Adipose tissue (tissue), 3 donors: ENCODE results near the gene TAS2R38. TPM values are rescaled to one million over a fixed set of nuclear protein-coding genes. Genes with fewer than 3 reads are reported as not detected.

ENCODE experiments used
- H3K27ac ChIP-seq: one replicate; pipeline ENCODE4 v1.5.1; 2013; ENCODE audit warnings: low read depth, low read length
- WGBS, 3 donors: extraction: QIAGEN DNeasy Blood & Tissue Kit; methylation state at CpG; one replicate each; pipeline ENCODE4 v1.1.7; 2013; 5-methylcytosine and 5-hydroxymethylcytosine counted together
- polyA plus RNA-seq, 3 donors: library from polyadenylated mRNA; stranded (reverse); fragments of 200-250 nt; gene quantifications; one replicate each; pipeline ENCODE4 v1.2.3, GENCODE V29; 2013
- donor health status: healthy with polysubstance abuse.
- donor health status: Bipolar disorder and iron deficiency.
- donor health status: healthy.

The TAS2R38 gene
- polyA plus RNA-seq, 3 donors, result not detected

DNA sequence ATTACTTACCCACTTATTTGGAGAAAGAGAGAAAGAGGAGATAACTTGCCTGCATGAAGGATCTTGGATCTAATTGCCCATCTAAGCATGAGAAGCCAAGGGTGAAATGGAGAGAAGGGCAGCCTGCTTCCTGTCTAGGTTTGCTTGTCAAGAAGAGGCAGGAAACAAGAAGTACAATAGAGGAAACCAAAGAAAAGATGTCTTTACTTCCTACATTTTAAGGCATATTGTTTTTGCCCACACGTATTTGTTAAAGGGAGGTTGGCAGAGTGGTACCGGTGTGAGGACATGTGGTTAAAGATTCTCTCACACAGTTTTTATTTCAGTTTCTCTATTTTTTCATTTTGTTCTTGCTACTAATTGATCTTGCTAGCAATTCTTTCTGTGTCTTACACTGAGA is 6.0 kb upstream of the TAS2R38 start:
- no peak overlapping the region for H3K27ac ChIP-seq
- WGBS, 3 donors, result 45 to 80% (median 46%) methylated on average over 2 of the region's 2 CpGs

DNA sequence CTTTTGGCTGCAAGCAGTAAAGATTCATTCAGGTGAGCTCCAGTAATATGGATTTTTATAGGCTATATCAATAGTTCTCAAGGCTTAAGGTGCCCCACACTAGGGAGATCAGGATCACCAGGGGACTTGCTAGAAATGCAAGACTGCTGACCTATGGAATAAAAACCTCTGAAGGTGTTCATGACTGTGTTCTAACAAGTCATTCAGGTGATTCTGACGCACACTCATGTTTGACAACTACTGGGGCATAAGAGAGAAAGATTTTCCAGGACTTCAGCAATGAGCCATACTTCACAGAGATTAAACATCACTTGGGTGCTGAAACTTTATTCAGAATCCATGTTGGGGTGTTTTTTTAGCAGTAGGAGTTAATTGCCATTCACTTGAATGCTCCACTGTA is 4.8 kb upstream of the TAS2R38 start:
- no peak overlapping the region for H3K27ac ChIP-seq
- WGBS, 3 donors, result 82 to 91% (median 89%) methylated on average over 1 of the region's 1 CpG

GRCh38 chr7:141976524-141977245 is 3.1 kb upstream of the TAS2R38 start:
- H3K27ac ChIP-seq, result no peak overlapping the region
- WGBS, 3 donors, result 35 to 45% (median 44%) methylated on average over 11 of the region's 11 CpGs

GRCh38 chr7:141975806-141976523 is 2.4 kb upstream of the TAS2R38 start:
- WGBS, 3 donors, result 12% methylated on average over 21 of the region's 21 CpGs
- H3K27ac ChIP-seq, result no peak overlapping the region

DNA sequence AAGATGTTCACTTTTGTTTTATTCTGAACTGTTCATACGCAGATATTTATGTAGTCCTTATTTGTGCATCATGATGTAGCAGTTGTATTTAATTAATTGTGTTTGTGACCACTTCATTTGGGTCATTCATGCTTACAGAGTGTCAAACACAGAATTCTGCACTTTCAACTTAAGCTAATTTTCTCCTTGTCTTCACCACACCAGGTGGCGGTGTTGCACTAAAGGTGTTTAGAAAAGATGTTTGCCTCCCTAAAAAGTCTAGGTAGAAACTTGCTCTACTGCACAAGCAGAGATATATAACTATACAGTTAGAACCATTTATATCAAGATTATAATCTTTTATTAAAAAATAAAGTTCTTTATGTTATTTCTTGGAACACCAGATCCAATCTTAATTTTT is 1.3 kb upstream of the TAS2R38 start:
- no peak overlapping the region for H3K27ac ChIP-seq
- WGBS, 3 donors, result 69 to 84% (median 81%) methylated on average over 2 of the region's 2 CpGs

DNA sequence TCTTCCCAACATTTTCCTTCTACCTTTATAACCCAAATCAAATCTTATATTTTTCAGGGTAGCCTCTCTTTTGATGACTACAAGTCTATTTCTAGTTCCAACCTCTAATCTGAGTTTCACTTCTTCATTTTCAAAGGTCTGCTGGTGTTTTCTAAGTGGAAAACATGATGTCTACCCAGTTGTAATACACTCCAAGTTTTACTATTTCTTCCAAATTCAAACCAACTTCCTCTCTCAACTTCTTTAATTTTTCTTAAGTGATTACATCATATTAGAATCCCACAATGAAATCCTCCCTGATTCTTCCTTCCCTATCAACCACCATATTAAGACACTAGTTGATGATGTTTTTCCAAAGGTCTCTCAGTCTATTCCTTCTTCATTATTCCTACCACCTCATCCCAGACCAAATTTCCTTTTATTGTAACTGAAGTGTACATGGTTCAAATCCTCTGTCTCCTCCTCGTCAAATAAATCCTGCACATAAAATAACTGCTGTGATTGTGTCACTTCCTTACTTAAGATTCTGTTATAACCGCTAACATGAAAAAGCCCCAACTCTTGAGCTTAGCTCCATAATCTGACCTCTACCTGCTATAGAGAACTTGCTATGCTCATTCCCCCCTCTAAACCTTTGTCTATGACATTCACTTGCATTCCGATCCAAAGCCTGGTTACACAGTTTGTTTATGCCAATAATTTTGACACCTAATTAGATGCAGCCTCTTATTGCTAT is 12.7 kb downstream of the TAS2R38 start:
- 63 to 86% (median 64%) methylated on average over 3 of the region's 3 CpGs for WGBS, 3 donors
- H3K27ac ChIP-seq, result no peak overlapping the region

- 36 to 70% (median 38%) methylated on average over 3 of the region's 3 CpGs for WGBS, 3 donors
- H3K27ac ChIP-seq, result no peak overlapping the region
These were observed 17.5 kb downstream of the TAS2R38 start for GRCh38 chr7:141956084-141956483.

- 85 to 89% (median 87%) methylated on average over 1 of the region's 1 CpG for WGBS, 3 donors
- no peak overlapping the region for H3K27ac ChIP-seq
These were observed 19.2 kb downstream of the TAS2R38 start for GRCh38 chr7:141954334-141954733.

GRCh38 chr7:141952461-141952860 is 21.1 kb downstream of the TAS2R38 start:
- no peak overlapping the region for H3K27ac ChIP-seq
- 80 to 89% (median 86%) methylated on average over 1 of the region's 1 CpG for WGBS, 3 donors

DNA sequence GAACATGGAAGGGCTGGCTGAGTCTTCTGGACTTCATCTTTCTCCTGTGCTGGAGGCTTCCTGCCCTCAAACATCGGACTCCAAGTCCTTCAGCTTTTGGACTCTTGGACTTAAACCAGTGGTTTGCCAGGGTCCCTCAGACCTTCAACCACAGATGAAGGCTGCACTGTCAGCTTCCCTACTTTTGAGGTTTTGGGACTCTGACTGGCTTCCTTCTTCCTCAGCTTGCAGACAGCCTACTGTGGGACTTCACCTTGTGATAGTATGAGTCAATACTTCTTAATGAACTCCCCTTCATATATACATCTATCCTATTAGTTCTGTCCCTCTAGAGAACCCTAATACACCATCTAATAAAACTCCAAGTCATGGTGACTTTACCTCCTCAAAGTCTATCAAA is 22.8 kb downstream of the TAS2R38 start:
- WGBS, 3 donors, result 47 to 86% (median 54%) methylated on average over 1 of the region's 1 CpG
- no peak overlapping the region for H3K27ac ChIP-seq

- no peak overlapping the region for H3K27ac ChIP-seq
- WGBS, 3 donors, result 84 to 88% (median 87%) methylated on average over 3 of the region's 3 CpGs
These were observed 23.7 kb downstream of the TAS2R38 start for GRCh38 chr7:141949911-141950310.

DNA sequence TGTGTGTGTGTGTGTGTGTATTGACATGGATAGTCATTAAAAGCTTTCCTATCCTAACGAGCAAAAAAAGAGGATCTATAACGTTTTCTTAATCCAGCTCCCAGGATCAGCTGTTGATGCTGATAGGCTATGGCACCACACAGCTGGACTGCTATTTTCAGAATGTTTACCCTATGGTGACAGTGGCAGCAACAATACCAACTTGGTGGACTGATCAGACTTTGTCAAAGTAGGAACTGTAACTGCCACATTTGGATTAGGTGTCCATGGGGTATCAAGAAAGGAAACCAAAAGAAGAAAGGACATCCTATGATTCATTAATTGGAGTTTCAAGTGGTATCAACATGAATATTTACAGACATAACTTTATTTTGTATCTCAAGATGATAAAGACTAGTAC is 24.1 kb downstream of the TAS2R38 start:
- 36 to 47% (median 40%) methylated on average over 2 of the region's 2 CpGs for WGBS, 3 donors
- no peak overlapping the region for H3K27ac ChIP-seq

DNA sequence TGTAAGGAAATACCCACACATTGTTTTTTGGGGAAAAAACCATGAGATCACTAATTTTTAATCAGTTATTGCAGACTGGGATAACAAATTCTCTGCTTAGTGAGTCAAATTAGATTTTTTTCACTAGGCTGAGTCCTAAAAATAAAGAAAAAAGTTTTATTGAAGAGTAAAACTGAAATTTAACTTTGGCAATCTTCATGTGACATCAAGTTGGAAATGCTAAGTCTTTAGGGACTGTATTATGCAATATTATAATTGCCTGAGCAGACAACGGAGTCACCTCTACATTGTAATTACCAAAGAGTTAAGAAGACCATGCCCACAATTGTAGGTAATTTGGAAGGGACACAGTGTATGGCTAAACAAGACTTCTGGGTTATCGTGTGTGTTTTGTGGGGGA is 24.6 kb downstream of the TAS2R38 start:
- H3K27ac ChIP-seq, result no peak overlapping the region
- 64 to 87% (median 65%) methylated on average over 2 of the region's 2 CpGs for WGBS, 3 donors

DNA sequence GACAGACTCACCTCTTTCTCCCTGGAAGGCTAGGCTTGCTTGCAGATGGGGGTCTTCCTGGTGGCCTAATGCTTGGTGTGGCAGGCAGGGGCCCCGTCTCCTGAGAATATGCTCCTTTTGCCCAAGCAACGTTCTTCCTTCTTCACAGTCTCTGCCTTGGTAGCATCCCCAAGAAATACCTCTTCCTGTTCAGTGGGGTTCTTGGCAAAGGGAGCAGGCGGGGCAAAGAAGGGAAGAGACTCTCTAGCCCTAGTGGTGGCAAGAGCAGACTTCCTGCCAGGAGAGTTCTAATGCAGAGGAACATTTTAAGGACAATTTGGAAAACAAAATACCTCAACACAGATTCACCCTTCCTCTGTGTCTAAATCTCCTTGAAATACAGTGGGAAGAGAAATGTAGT is 26.8 kb downstream of the TAS2R38 start, which contains the start of gene CLEC5A:
Gene CLEC5A, minus strand, starts transcription at position 179 of the 400 bp plus-strand sequence. CDS start 682 bp downstream, outside the sequence.
- 49 to 87% (median 53%) methylated on average over 3 of the region's 3 CpGs for WGBS, 3 donors
- no peak within 1 kb of the TSS for H3K27ac ChIP-seq

GRCh38 chr7:141945356-141945755 is 28.2 kb downstream of the TAS2R38 start:
- no peak overlapping the region for H3K27ac ChIP-seq
- 39 to 67% (median 44%) methylated on average over 3 of the region's 3 CpGs for WGBS, 3 donors

DNA sequence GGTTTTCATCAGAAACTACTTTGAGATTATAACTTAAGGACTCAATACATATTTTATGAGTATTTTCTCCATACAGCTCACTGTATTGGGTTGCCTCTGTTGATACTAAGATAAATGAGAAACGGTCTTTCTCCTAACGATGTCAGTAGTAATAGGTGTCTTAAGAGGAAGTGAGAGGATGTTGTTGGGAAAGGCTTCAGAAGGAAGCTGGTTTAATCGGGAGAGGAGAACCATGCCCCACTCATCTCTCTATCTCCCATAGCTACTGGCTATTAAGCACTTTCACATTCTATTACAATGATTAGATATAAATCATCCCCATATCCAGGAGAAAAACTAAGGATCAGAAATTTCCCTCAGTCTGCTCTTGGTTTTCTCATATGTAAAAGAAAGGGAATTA is 28.8 kb downstream of the TAS2R38 start:
- no peak overlapping the region for H3K27ac ChIP-seq

DNA sequence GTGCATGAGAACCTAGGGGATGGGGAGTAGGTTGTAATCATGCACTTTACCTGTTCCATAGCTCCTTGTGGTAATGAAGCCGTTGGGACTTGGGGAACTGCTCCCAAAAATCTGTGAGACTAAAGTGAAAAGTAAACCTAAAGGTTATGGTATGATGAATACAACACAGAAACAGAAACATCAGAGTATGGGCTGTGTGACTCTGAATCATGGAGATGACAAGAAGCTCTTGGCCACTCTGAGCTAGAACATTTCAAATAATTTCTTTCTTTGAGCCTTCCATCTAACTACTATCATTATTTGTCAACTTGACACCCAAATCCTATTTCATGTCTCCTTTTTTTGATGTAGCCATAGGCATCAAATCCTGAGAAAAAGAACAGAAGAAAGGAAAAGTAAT is 29.7 kb downstream of the TAS2R38 start:
- H3K27ac ChIP-seq, result no peak overlapping the region
- 68 to 83% (median 79%) methylated on average over 1 of the region's 1 CpG for WGBS, 3 donors

More for the DNA sequence above, 28.8 kb downstream of the TAS2R38 start:
- 46 to 85% (median 61%) methylated on average over 3 of the region's 3 CpGs for WGBS, 3 donors

DNA sequence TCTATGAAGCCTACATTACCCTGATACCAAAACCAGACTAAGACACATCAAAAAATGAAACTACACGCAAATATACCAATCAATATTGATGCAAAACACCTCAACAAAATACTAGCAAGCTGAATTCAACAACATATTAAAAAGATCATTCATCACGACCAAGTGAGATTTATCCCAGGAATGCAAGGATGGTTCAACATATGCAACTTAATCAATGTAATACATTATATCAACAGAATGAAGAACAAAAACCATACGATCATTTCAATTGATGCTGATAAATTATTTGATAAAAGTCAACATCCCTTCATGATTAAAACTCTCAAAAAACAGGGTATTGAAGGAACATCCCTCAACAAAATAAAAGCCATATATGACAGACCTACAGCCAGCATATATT is 32.5 kb downstream of the TAS2R38 start:
- 86 to 91% (median 87%) methylated on average over 3 of the region's 3 CpGs for WGBS, 3 donors
- H3K27ac ChIP-seq, result no peak overlapping the region

GRCh38 chr7:141930211-141930610 is 43.4 kb downstream of the TAS2R38 start:
- 62 to 85% (median 80%) methylated on average over 5 of the region's 5 CpGs for WGBS, 3 donors
- no peak overlapping the region for H3K27ac ChIP-seq
